ENCODE measurements around the gene SH3GL2.
A peak's percentile ranks its signal among the peaks of the same experiment; 100 is the strongest.

Gene SH3GL2

DNA sequence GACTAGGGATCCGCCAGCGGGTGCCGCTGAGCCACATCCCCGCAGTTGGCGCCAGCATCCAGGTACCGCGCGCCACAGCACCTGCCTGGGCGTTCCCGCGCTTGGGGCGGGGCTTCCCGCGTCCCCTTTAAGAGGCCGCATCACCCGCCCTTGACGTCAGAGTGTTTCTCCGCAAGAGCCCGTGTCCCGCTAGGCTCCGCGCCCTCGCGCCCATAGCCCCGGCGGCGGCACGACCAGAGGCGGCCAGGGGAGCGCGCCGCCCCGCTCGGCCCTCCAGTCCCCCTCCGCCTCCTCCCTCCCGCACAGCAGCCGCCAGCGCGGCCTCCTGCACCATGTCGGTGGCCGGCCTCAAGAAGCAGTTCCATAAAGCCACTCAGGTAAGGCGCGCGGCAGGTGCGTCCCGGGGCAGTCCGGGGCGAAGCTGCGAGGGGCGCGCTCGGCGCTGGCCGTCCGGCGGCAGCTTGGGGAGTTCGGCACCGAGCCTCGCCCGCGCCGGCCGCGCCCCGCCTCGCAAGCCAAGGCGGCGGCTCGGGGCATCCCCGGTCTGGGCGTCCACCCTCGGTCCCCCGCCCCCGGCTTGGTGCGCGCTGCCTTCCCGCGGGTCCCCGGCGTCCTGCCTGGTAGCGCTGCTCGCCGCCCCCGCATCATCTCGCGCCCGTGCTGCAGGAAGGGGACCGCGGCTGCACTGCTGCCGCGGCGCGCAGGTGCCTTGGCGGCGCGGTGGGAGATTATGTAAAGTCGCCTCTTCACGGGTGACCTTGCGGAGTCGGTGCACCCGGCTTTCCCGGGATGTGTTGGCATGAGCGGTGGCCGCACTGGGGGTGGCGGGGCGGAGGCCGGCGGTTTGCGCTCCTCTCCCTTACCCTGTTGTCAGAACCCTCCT, at the start of gene SH3GL2:
TSS of gene SH3GL2 (plus strand) at position 156 of the 883 bp plus-strand sequence.
- DNase-seq, result no peak

DNA sequence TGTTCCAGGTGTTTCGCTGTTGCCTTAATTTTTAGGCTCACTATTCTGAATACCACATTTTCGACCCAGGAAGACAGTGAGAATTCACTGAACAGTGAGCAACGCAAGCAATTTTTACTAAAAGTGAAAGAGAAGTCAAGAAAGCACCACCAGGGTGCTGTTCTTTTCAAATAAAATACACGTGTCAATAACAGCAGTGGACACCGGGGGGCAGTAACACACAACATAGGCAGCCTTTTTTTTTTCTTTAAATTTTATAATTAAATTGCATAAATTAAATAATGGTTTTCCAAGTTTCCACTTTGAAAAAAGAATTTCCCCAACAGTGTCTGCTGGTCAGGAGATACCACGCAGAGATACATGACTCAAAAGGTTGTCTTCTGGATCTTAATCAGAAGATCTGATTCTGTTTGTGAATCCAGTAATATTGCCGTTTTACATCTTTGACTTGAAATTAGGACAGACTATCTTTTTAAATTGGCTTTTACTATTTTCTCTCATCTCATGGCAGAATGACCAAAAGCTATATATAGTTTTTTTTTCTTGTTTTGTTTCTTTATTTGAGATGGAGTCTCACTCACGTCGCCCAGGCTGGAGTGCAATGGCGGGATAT, 47.1 kb upstream of the SH3GL2 start:
- DNase-seq, result no peak

GRCh38 chr9:17532461-17532860, 46.4 kb upstream of the SH3GL2 start:
- peak; percentile 89 for DNase-seq

GRCh38 chr9:17535176-17535575, 43.7 kb upstream of the SH3GL2 start:
- no peak for DNase-seq

GRCh38 chr9:17536027-17536426, 42.8 kb upstream of the SH3GL2 start:
- DNase-seq, result no peak

DNA sequence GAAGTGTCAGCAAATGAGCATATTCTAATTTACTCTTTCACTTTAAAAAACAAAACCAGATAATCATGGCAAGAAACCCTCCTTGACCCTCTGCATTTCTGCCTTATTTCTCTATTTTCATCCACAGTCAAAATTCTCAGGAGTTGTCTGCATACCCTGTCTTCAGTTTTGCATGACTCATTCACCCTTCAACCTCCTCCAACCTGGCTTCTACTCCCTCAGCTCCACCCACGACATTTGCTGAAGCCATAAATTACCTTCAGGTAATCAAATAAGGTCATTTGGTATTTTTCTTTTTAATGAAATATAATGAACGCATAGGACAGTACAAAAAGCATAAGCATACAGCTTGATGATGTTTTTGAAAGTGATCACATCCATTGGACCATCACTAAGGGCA, 27.8 kb upstream of the SH3GL2 start:
- DNase-seq, result no peak

GRCh38 chr9:17555362-17556054, 23.4 kb upstream of the SH3GL2 start:
- DNase-seq, result no peak

GRCh38 chr9:17556255-17556654, 22.6 kb upstream of the SH3GL2 start:
- no peak for DNase-seq

GRCh38 chr9:17556935-17557334, 21.9 kb upstream of the SH3GL2 start:
- DNase-seq, result no peak

- no peak for DNase-seq
Observed at GRCh38 chr9:17571825-17572224, 7.0 kb upstream of the SH3GL2 start.

GRCh38 chr9:17574342-17574741, 4.5 kb upstream of the SH3GL2 start:
- DNase-seq, result no peak

DNA sequence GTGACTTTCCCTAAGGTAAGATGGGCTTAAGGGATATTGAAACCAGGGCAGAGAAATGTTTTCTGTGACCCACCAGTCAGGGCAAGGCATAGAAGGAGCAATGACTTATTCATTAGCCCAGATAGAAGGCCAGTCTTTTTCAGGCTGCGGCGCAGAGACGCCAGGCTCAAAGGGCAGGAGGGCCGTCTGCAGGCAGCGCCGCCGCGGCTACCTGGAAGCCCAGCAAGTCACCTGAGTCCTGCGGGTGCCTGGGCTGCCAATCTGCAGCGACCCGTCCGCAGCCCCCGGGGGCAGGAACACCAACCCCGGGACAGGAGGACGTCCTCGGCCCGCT, 322 bp upstream of the SH3GL2 start:
- DNase-seq, result no peak

DNA sequence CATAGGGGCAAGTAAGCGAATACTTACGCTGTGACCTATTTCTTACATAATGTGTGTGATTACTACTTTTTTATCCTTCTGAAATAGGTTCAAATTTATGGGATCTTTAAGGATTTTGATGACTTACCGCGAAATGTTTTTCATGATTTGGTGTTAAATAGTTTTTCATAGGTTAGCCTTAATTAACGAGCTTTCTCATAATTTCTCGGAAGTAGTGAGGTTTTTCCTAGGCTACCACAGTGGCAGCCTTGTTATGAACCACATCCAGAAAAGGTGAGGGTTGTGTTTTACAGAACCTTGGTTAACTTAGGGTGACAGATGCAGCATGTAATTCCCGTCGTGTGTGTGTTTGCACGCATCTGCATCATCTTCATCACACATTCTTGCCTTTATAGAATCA, 1.3 kb downstream of the SH3GL2 start:
- DNase-seq, result no peak

DNA sequence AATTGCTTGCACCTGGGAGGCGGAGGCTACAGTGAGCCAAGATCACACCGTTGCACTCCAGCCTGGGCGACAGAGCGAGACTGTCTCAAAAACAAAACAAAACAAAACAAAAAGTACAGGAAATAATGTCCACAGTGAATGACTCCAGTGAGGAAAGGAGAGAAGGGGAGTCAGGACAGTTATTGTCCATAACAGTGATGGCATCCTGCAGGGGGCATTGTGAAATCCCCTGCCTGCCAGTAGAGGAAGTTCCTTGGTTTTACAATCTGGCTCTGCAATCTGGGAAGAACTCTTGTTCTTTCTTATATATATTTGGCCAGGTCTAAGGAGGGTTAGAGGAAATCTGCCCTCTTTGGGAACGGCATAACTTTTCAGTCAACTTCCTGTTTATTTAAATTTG, 8.2 kb downstream of the SH3GL2 start:
- DNase-seq, result no peak

- DNase-seq, result no peak
Observed at GRCh38 chr9:17588395-17588794, 9.5 kb downstream of the SH3GL2 start.

- no peak for DNase-seq
Observed at GRCh38 chr9:17588941-17589340, 10.1 kb downstream of the SH3GL2 start.

- no peak for DNase-seq
Observed at GRCh38 chr9:17589771-17590170, 10.9 kb downstream of the SH3GL2 start.

- no peak for DNase-seq
Observed at GRCh38 chr9:17594961-17595360, 16.1 kb downstream of the SH3GL2 start.

DNA sequence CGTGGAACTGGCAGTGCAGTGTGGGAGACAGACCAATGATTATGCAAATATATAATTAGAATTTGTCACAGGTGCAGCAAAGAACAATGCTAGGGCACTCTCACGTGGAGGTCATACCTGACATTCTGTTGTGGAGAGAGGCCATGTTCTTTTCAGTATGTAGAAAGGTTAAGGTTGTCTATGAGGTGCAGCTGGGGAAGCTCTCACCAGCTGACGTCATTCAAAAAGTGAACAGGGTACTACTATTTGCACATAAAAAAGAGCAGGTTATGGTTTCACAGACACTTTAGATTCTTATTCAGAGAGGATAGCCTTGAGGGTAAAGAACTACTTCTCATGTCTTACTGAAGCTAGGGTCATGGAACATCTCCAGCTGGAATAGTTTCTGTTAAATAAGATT, 19.1 kb downstream of the SH3GL2 start:
- DNase-seq, result no peak

GRCh38 chr9:17600962-17601593, 22.2 kb downstream of the SH3GL2 start:
- no peak for DNase-seq

- DNase-seq, result no peak
Observed at GRCh38 chr9:17604556-17604955, 25.7 kb downstream of the SH3GL2 start.

- peak; percentile 40 for DNase-seq
Observed at GRCh38 chr9:17609312-17610005, 30.6 kb downstream of the SH3GL2 start.

GRCh38 chr9:17611342-17611741, 32.5 kb downstream of the SH3GL2 start:
- no peak for DNase-seq

All from NCI-H524 treated with DMSO at 0.1 percent for 48 hours (cell line).